Ecto neural progenitor cell (in vitro differentiated cells): ENCODE results near the gene RRN3.
A peak's percentile ranks its signal among the peaks of the same experiment; 100 is the strongest.
"Not testable (repeated sequence)": the region's sequence is repeated elsewhere in the genome, so short reads cannot be mapped to it uniquely, and the experiment has no call there.

Experiments
- DNase-seq: peaks from one replicate; pipeline ENCODE4 v3.0.0-alpha.2; 2018; ENCODE audit warnings: low spot score

The RRN3 gene

GRCh38 chr16:15093955-15094827 lies at the start of gene RRN3:
Gene RRN3 (minus strand): TSS chr16:15094272. CDS start chr16:15094233, 39 bp downstream.
- DNase-seq, result peak; percentile 94

- not testable (repeated sequence) for DNase-seq
Observed at GRCh38 chr16:15143601-15144091, 49.6 kb upstream of the RRN3 start.

DNA sequence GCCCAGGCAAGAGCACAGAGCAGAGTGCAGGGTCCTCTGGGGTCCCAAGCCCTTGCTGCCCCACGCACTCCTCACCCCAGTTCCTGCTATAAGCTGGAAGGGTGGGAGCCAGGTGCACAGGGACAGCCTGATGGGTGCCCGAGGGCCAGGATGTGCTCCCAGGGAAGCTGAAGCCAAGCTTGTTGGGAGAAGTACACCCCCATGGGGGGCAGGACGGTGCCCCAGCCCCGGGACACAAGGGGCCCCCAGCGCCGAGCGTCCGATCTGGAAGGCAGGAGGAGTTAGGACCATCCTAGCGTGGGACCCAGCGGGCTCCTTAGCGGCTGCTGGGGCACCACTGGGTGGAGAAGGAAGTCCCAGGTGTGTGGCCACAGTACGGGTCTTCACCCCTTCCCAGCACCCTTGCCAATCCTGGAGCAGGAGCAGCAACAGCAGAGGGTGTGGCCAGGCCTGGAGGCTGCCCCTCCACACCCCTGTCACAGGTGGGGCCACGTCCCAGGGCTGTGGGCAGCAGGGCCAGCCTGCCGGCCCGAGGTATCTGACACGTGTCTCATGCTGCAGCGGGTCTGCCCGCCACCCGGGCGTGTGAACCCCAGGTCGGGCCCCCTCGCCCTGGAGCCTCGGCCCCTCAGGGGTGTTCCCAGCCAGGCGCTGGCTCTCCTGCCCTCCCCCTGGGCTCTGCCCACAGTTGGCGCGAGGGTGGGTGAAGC lies 49.0 kb upstream of the RRN3 start:
- DNase-seq, result not testable (repeated sequence)

DNA sequence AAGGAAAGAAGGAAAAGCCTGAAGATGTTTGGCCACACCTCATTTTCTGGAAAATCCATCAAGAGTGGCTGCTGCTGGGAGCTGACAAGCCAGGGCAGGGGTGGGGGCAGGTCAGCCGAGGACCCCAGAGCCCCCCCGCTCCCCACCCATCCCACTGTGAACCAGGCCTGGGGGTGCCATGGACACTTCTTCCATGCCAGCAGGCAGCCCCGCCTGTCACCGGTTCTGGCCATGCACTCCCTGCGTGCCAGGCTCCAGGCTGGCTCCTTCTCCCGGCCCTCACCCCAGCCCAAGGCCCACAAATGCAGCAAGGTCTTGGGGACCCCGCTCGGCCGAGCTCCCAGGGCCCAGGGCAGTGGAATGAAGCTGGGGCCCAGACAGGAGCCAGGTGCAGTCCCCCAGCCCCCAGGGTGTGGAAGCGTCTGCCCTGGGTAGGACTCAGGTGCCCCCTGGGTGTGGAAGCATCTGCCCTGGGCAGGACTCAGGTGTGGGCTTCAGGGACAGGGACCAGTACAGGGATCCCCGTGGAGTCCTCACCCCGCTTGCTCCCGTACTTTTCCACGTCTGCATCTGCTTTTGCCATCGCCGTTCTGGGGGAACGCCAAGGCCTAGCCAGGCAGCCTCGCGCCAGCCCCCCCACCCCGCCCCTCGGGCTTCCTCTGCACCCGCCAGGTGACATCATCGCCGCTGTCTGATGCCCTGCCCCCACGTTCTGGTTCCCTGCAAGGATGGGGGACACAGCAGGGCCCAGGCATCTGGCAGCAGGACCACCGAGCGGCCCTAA lies 48.2 kb upstream of the RRN3 start:
- DNase-seq, result not testable (repeated sequence)

- DNase-seq, result no peak
Observed at GRCh38 chr16:15141586-15141985, 47.5 kb upstream of the RRN3 start.

GRCh38 chr16:15140444-15141365 lies 46.6 kb upstream of the RRN3 start:
- not testable (repeated sequence) for DNase-seq

- DNase-seq, result not testable (repeated sequence)
Observed at GRCh38 chr16:15137514-15137913, 43.4 kb upstream of the RRN3 start.

- not testable (repeated sequence) for DNase-seq
Observed at GRCh38 chr16:15135483-15136360, 41.6 kb upstream of the RRN3 start.

DNA sequence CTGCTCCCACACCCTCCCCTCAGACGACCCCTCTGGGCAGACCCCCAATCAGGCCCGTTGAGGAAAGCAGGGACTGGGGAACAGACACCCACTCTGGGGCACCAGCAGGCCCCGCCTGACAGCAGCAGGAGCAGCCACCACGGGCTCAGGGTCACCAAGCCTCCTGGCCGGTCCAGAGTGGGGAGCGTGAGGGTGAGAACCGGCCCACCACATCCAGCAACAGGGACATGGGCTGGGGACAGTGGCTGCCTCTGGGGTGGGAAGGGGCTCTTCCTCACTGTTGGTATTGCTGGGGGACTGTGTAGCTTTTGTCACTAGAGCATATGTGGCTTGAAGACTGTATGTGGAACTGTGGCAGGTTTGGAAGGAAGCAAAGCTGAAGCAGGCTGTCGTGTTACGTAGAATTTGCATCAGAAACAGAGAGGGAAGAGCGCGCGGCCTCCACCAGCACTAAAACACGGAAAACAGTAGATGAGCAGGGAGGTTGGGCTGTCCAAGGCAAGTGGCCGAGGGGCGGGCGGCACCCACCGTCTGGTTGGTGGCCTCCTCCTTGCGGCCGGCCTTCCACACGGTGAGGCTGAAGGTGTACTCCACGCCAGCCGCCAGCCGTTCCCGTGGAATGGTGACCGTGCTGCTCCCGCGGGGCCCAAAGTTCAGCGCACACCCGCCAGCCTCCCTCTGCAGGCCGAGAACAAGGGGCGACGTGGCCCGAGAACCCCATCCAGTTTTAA lies 40.8 kb upstream of the RRN3 start:
- DNase-seq, result not testable (repeated sequence)

DNA sequence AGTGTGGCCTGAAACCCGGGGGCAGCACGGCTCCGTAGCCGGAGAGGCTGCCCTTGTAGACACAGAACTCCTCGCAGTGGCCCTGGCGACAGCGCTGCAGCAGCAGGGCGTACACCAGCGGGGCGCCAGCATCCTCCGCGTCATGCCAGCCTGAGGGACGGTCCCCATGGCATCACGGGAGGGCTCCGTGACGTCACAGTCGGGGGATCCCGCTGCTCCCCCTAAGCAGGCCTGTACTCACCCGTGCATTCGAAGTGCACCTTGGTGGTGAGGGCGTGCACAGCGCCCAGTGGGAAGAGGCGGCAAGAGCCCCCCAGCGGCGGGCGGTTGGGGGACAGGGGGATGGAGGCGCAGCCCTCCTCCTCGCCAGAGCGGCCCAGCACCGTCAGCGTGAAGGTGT lies 39.5 kb upstream of the RRN3 start:
- not testable (repeated sequence) for DNase-seq

GRCh38 chr16:15132719-15133428 lies 38.8 kb upstream of the RRN3 start:
- DNase-seq, result not testable (repeated sequence)

DNA sequence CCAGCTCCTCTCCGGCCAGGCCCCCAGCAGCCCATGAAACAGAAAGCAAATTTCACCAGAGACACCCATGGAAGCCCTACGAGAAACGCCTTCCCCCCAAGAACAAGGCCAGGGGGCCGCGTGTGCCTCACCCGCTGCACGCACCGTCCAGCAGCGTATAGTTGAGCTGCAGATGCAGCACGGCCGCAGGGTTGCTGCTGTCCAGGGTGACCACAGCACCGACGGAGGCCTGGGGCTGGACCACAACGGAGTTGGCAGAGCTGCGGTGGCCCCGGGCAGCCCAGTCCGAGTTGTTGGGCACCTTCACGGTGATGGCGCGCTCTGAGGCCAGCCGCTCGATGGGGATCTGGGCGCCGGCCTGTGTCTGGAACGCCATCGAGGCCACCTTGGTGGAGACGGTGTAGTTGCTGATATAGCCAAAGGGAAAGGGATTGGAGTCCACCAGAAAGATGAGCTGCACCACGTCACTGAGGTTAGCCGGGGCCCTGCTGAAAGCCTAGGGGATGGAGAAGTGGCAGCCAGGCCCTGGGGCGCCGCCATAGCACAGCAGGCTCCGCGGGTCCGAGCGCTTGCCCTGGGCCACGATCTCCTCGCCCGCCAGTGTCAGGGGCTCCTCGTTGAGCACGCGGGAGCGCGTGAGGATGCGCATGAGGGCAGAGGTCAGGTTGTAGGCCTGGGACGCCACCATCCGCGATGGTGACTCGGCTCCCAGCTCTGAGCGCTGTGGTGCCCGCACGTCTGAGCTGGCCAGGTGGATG lies 37.0 kb upstream of the RRN3 start:
- DNase-seq, result not testable (repeated sequence)

DNA sequence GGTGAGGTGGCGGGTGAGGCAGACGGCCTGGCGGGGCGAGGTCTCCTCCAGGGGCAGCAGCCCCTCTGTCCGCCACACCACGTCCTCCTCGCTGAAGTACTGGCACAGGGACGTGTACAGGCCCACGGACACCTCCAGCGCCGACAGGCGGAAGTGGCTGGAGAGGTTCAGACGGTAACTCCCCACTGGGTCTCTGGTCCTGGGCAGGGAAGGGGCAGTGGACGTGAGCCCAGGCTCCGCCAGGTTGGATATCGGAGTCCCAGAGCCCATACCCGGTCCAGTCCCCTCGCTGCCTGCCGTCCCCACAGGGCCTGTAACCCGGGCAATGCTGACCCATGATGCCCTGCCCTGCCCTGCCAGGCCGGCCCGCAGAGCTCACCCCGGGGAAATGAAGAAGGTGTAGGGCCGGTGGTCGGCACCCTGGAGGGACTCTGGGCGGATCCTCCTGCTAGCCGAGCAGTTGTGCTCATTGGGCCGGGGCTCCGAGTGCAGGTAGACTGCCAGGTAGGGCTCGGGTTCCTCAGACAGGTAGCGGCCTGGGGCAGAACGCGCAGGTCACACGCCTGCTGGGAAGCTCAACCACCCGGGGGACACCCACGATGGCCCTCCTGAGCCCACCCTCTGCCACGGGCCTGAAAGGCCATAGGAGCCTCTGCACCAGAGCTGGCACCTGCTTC lies 36.3 kb upstream of the RRN3 start:
- DNase-seq, result peak; percentile 28

DNA sequence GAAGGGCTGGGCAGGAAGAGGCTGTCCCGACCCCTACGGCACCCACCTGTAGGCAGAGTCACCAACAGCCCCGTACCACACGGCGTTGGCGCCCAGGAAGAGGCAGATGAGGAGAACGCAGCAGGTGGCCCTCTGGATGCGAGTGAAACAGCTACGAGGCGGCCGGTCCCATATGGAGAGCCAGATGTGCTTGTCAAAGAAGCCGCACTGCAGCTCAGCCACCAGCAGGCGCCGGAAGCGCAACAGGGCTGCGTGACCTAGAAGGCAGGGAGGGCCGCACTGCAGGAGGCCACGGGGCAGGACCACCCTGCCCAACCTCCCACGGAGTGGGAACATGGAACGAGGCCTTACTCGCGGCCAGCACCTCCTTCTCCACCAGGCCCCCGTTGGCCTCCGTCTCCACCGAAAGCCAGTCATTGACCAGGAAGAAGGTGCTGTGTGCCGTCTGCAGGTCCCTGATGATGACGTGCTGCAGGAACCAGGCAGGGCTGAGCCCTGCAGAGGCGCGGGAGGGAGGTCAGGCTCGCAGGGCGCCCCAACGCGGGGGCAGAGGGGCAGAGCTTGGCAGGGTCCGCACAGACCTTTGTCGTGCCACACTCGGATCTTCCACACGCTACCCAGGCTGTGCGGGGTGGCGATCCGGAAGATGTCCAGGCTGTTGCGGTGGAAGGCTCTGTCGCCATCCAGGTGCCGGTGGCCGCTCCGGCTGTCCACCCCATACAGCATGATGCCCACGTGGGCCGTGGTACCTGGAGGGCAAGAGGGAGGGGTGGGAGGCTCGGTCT lies 33.8 kb upstream of the RRN3 start:
- DNase-seq, result not testable (repeated sequence)

- DNase-seq, result not testable (repeated sequence)
Observed at GRCh38 chr16:15100372-15100987, 6.4 kb upstream of the RRN3 start.

- DNase-seq, result not testable (repeated sequence)
Observed at GRCh38 chr16:15099366-15099909, 5.4 kb upstream of the RRN3 start.
